H1 (cell line): ENCODE results near the gene RILP. TPM values are rescaled to one million over a fixed set of nuclear protein-coding genes. Genes with fewer than 3 reads are reported as not detected.

ENCODE experiments used
- CTCF ChIA-PET: fragments of 300-600 bp; sonication (Branson Sonifier 250); formaldehyde crosslinking; loops from one replicate; lab custom pipeline; 2021; ENCODE audit not compliant: partially characterized antibody; lab: Charles Lee
- POLR2A ChIA-PET: fragments of 300-600 bp; sonication (Branson Sonifier 250); formaldehyde crosslinking; loops from one replicate; lab custom pipeline; 2021; ENCODE audit warnings: inconsistent platforms; ENCODE audit not compliant: partially characterized antibody; lab: Charles Lee
- DNase-seq, 2 experiments: peaks; one replicate each; pipeline versions ENCODE4 v3.0.0 to v3.0.0-alpha.2; 2010 to 2022; ENCODE audit warnings: low spot score in 2 of 2, low read depth in 1 of 2, mixed read lengths in 1 of 2
- FAIRE-seq: peaks from 2 replicates; lab custom pipeline; 2011; peaks lifted over from hg19 to GRCh38; lab: Jason Lieb, UNC
- H2AFZ ChIP-seq: 2 replicates; pipeline ENCODE4 v1.8.1; 2012; ENCODE audit warnings: low read length, inconsistent platforms
- H2AK5ac ChIP-seq: 2 replicates; pipeline ENCODE4 v1.6.1; 2013; ENCODE audit warnings: low read depth, low read length
- H2BK120ac ChIP-seq: replicated peaks from 2 replicates; pipeline ENCODE3; 2013; ENCODE audit warnings: low read depth, low read length, inconsistent platforms
- H2BK12ac ChIP-seq: 2 replicates; pipeline ENCODE4 v1.6.1; 2013; ENCODE audit warnings: low read depth, low read length
- H2BK15ac ChIP-seq: 2 replicates; pipeline ENCODE4 v1.6.1; 2013; ENCODE audit warnings: low read length
- H2BK20ac ChIP-seq: 2 replicates; pipeline ENCODE4 v1.6.1; 2013; ENCODE audit warnings: low read length
- H2BK5ac ChIP-seq: 2 replicates; pipeline ENCODE4 v1.6.1; 2013; ENCODE audit warnings: low read depth, low read length
- H3K14ac ChIP-seq: 2 replicates; pipeline ENCODE4 v1.6.1; 2013; ENCODE audit warnings: inconsistent platforms; ENCODE audit not compliant: insufficient read length
- H3K18ac ChIP-seq: 2 replicates; pipeline ENCODE4 v1.6.1; 2013; ENCODE audit warnings: low read length; ENCODE audit errors: extremely low read depth
- H3K23ac ChIP-seq: 2 replicates; pipeline ENCODE4 v1.6.1; 2013; ENCODE audit warnings: inconsistent platforms; ENCODE audit not compliant: insufficient read length
- H3K23me2 ChIP-seq: 2 replicates; pipeline ENCODE4 v1.6.1; 2013; ENCODE audit warnings: low read depth, low read length
- H3K27ac ChIP-seq: 2 replicates; pipeline ENCODE4 v1.6.1; 2011; ENCODE audit warnings: low read depth, low read length, inconsistent platforms
- H3K27me3 ChIP-seq, 4 experiments: replicated peaks in 1 of 4; 1 replicate in 1 of 4; 2 replicates in 3 of 4; pipeline versions ENCODE4 v1.6.1 to v1.8.1; 2011 to 2013; ENCODE audit warnings: low read length in 3 of 4, mild to moderate bottlenecking in 3 of 4, inconsistent platforms in 2 of 4, mixed read lengths in 2 of 4, moderate library complexity in 1 of 4; ENCODE audit not compliant: control insufficient read depth in 3 of 4, insufficient read depth in 3 of 4; ENCODE audit errors: extremely low read depth in 1 of 4
- H3K36me3 ChIP-seq, 4 experiments: 2 replicates each; pipeline versions ENCODE4 v1.6.1 to v1.8.1; 2011 to 2013; ENCODE audit warnings: mild to moderate bottlenecking in 4 of 4, low read length in 3 of 4, moderate library complexity in 2 of 4, control low read depth in 1 of 4, inconsistent platforms in 1 of 4; ENCODE audit not compliant: insufficient read depth in 4 of 4, control insufficient read depth in 2 of 4
- H3K4ac ChIP-seq: replicated peaks from 2 replicates; pipeline ENCODE3; 2013; ENCODE audit warnings: low read length, low read depth, mixed read lengths, inconsistent platforms; ENCODE audit not compliant: insufficient read length
- H3K4me1 ChIP-seq, 4 experiments: replicated peaks in 1 of 4; 1 replicate in 1 of 4; 2 replicates in 3 of 4; pipeline versions ENCODE4 v1.6.1 to v1.8.1; 2011 to 2013; ENCODE audit warnings: low read length in 3 of 4, inconsistent platforms in 2 of 4, mixed read lengths in 1 of 4; ENCODE audit not compliant: insufficient read depth in 4 of 4, control insufficient read depth in 3 of 4
- H3K4me2 ChIP-seq, 2 experiments: 2 replicates each; pipeline versions ENCODE4 v1.6.1 to v1.8.1; 2011 to 2013; ENCODE audit warnings: low read depth in 2 of 2, low read length in 2 of 2, control low read depth in 1 of 2, inconsistent platforms in 1 of 2, mild to moderate bottlenecking in 1 of 2; ENCODE audit not compliant: insufficient read depth in 1 of 2
- H3K4me3 ChIP-seq, 4 experiments: fragments of 200-600, 300-600 bp in 1 of 4; sonication (generic), shearing (Covaris generic), sonication (Bioruptor Twin) in 1 of 4; 2 replicates each; pipeline versions ENCODE4 v1.5.1 to v1.8.1; 2011 to 2016; ENCODE audit warnings: low read length in 4 of 4, low read depth in 3 of 4, control low read depth in 2 of 4, inconsistent platforms in 2 of 4, mild to moderate bottlenecking in 2 of 4, mixed read lengths in 1 of 4, moderate library complexity in 1 of 4; ENCODE audit not compliant: insufficient read depth in 2 of 4; ENCODE audit errors: extremely low read depth in 1 of 4
- H3K56ac ChIP-seq: replicated peaks from 2 replicates; pipeline ENCODE3; 2013; ENCODE audit warnings: low read depth, mild to moderate bottlenecking, mixed read lengths, low read length, inconsistent platforms; ENCODE audit not compliant: insufficient read length
- H3K79me1 ChIP-seq: 2 replicates; pipeline ENCODE4 v1.6.1; 2013; ENCODE audit warnings: low read depth, low read length, control low read depth
- H3K79me2 ChIP-seq, 2 experiments: 2 replicates each; pipeline versions ENCODE4 v1.6.1 to v1.8.1; 2012 to 2013; ENCODE audit warnings: low read length in 2 of 2, mild to moderate bottlenecking in 2 of 2, inconsistent platforms in 1 of 2; ENCODE audit not compliant: insufficient read depth in 2 of 2, control insufficient read depth in 1 of 2
- H3K9ac ChIP-seq, 4 experiments: replicated peaks in 1 of 4; 1 replicate in 1 of 4; 2 replicates in 3 of 4; pipeline versions ENCODE4 v1.6.1 to v1.8.1; 2011 to 2013; ENCODE audit warnings: low read depth in 3 of 4, low read length in 3 of 4, control low read depth in 2 of 4, mild to moderate bottlenecking in 2 of 4, moderate library complexity in 2 of 4, inconsistent platforms in 1 of 4; ENCODE audit errors: extremely low read depth in 1 of 4
- H3K9me3 ChIP-seq, 2 experiments: 2 replicates each; pipeline versions ENCODE4 v1.6.1 to v1.8.1; 2012 to 2013; ENCODE audit warnings: mild to moderate bottlenecking in 2 of 2, moderate library complexity in 2 of 2, control low read depth in 1 of 2, inconsistent platforms in 1 of 2, low read depth in 1 of 2, low read length in 1 of 2, mixed read lengths in 1 of 2; ENCODE audit not compliant: insufficient read depth in 2 of 2
- H4K20me1 ChIP-seq, 2 experiments: replicated peaks in 1 of 2; 2 replicates each; pipeline versions ENCODE3 to v1.8.1; 2011 to 2013; ENCODE audit warnings: inconsistent platforms in 2 of 2, low read length in 2 of 2, mild to moderate bottlenecking in 1 of 2; ENCODE audit not compliant: insufficient read depth in 2 of 2, control insufficient read depth in 1 of 2
- H4K5ac ChIP-seq: 2 replicates; pipeline ENCODE4 v1.6.1; 2013; ENCODE audit warnings: low read length, low read depth, mixed read lengths, inconsistent platforms; ENCODE audit not compliant: insufficient read length
- H4K8ac ChIP-seq: 2 replicates; pipeline ENCODE4 v1.8.0; 2013; ENCODE audit warnings: mild to moderate bottlenecking, moderate library complexity, low read length, inconsistent platforms; ENCODE audit not compliant: insufficient read depth; ENCODE audit errors: extremely low read depth
- H4K91ac ChIP-seq: replicated peaks from 2 replicates; pipeline ENCODE3; 2013; ENCODE audit warnings: low read length, mixed read lengths, inconsistent platforms; ENCODE audit not compliant: insufficient read length
- CEBPB ChIP-seq: IDR thresholded peaks from 2 replicates; pipeline ENCODE4 v1.6.1; 2012; ENCODE audit warnings: low read depth, low read length
- FOSL1 ChIP-seq: IDR thresholded peaks from 2 replicates; pipeline ENCODE4 v1.6.1; 2011; ENCODE audit warnings: mild to moderate bottlenecking, low read depth, low read length, moderate library complexity; ENCODE audit not compliant: insufficient read depth
- KDM1A ChIP-seq: fragments of 200-600, 300-600 bp; sonication (generic); IDR thresholded peaks from 2 replicates; pipeline ENCODE4 v1.7.1; 2016; ENCODE audit warnings: mild to moderate bottlenecking, low read length, borderline replicate concordance
- MAFK ChIP-seq: IDR thresholded peaks from 2 replicates; pipeline ENCODE4 v1.6.1; 2012; ENCODE audit warnings: low read depth, mild to moderate bottlenecking, improper control_type of control experiment, low read length
- NRF1 ChIP-seq: IDR thresholded peaks from 2 replicates; pipeline ENCODE4 v1.6.1; 2011; ENCODE audit warnings: mild to moderate bottlenecking, low read depth, low read length, improper control_type of control experiment
- RFX5 ChIP-seq: IDR thresholded peaks from 2 replicates; pipeline ENCODE4 v1.6.1; 2011; ENCODE audit warnings: low read depth, low read length, improper control_type of control experiment, borderline replicate concordance
- SP2 ChIP-seq: IDR thresholded peaks from 2 replicates; pipeline ENCODE4 v1.6.1; 2012; ENCODE audit warnings: mild to moderate bottlenecking, low read length, inconsistent platforms
- SRF ChIP-seq: IDR thresholded peaks from 2 replicates; pipeline ENCODE4 v1.6.1; 2011; ENCODE audit warnings: mild to moderate bottlenecking, low read depth, low read length, moderate library complexity
- TAF1 ChIP-seq: IDR thresholded peaks from 2 replicates; pipeline ENCODE4 v1.6.1; 2011; ENCODE audit warnings: mild to moderate bottlenecking, low read depth, low read length
- TEAD4 ChIP-seq: IDR thresholded peaks from 2 replicates; pipeline ENCODE4 v1.6.1; 2012; ENCODE audit warnings: low read depth, low read length, inconsistent platforms, mixed read lengths
- USF2 ChIP-seq: IDR thresholded peaks from 2 replicates; pipeline ENCODE4 v1.6.1; 2011; ENCODE audit warnings: low read length, improper control_type of control experiment
- WGBS, 2 experiments: shearing (Covaris generic) in 1 of 2; methylation state at CpG; one replicate each; pipeline versions ENCODE4 v1.1.6 to v1.1.7; 2013 to 2015; ENCODE audit warnings: low lambda C conversion rate in 2 of 2, mixed read lengths in 2 of 2, inconsistent platforms in 1 of 2, low coverage in 1 of 2, missing lambda C conversion rate in 1 of 2; ENCODE audit not compliant: insufficient replicate concordance in 2 of 2, insufficient coverage in 1 of 2, insufficient read length in 1 of 2; ENCODE audit errors: extremely low coverage in 1 of 2, missing lambda C conversion rate in 1 of 2; 5-methylcytosine and 5-hydroxymethylcytosine counted together
- polyA plus RNA-seq, 7 experiments: library from polyadenylated mRNA; depleted of rRNA in 3 of 7; stranded (reverse) in 5 of 7; unstranded in 2 of 7; fragments of >200 nt in 5 of 7; fragments of 200-250 nt in 2 of 7; gene quantifications; 1 replicate in 5 of 7; 2 replicates in 1 of 7; 4 replicates in 1 of 7; pipeline versions ENCODE4 v1.2.1 to v1.2.3, GENCODE V29; 2011 to 2013; ENCODE audit warnings: missing spikeins in 2 of 7, mixed read lengths in 2 of 7
- total RNA-seq: library from RNA; stranded (reverse); fragmentation: NEBNext Ultra II Directional; extraction: Animal tissue kit (Norgen Biotek cat#: 25700); gene quantifications from 2 replicates; pipeline ENCODE4 v1.2.1, GENCODE V29; 2021

The RILP gene
- total and polyA plus RNA-seq, 2 of the 8 experiments (the other 6 are each of a cell fraction or from before 2014, with no cell fraction given), result 6.8 to 7.2 TPM

- 91% methylated on average over 7 of the region's 7 CpGs; no CpG with 5 or more reads in 1 of the 2 experiments for WGBS, 2 experiments
- no peak overlapping the region for H4K8ac ChIP-seq
These were observed 41.0 kb downstream of the RILP start for GRCh38 chr17:1608676-1609075.

More at GRCh38 chr17:1608676-1609075, 41.0 kb downstream of the RILP start:
- ChIA-PET POLR2A (no interaction called here), CTCF (interaction anchor here (1.6 to 3.5 kb wide), 4 partner anchors 8 to 35 kb away, joined by 4 to 12 read pairs (median 8); no protein-coding TSS in a partner anchor)
- H2BK20ac ChIP-seq, result no peak overlapping the region
- H3K56ac ChIP-seq, result no peak overlapping the region
- FAIRE-seq (no peak), DNase-seq (no peak)
- H2BK120ac ChIP-seq, result no peak overlapping the region
- no peak overlapping the region for H2BK5ac ChIP-seq
- no peaks in the 10 kb centered on the region for H3K79me2 ChIP-seq
- H3K18ac ChIP-seq, result no peak overlapping the region
- H3K23me2 ChIP-seq, result no peaks in the 10 kb centered on the region
- no peak overlapping the region for H2BK12ac ChIP-seq
- peaks cover 0 to 14% (median 11%) of the 10 kb centered on the region in 4 experiments; a peak in 6 of 7 replicates for H3K4me1 ChIP-seq
- no peak overlapping the region for H2AFZ ChIP-seq
- no peaks in the 10 kb centered on the region for H3K27me3 ChIP-seq
- no peak overlapping the region for H2BK15ac ChIP-seq
- no peak overlapping the region for H2AK5ac ChIP-seq
- H3K9me3 ChIP-seq, result no peaks in the 10 kb centered on the region
- H3K4me3 ChIP-seq, result no peak overlapping the region
- H3K9ac ChIP-seq, result no peak overlapping the region
- no peak for TF ChIP-seq TEAD4
- no peak for TF ChIP-seq SP2
- no peak for TF ChIP-seq USF2
- no peak for TF ChIP-seq CEBPB
- TF ChIP-seq RFX5, result no peak
- TF ChIP-seq SRF, result no peak
- TF ChIP-seq KDM1A, result no peak
- no peak for TF ChIP-seq FOSL1
- no peak for TF ChIP-seq NRF1
- TF ChIP-seq MAFK, result no peak
- TF ChIP-seq TAF1, result no peak
- H4K91ac ChIP-seq, result no peak overlapping the region
- H3K79me1 ChIP-seq, result no peaks in the 10 kb centered on the region
- no peak overlapping the region for H3K23ac ChIP-seq
- no peaks in the 10 kb centered on the region for H4K20me1 ChIP-seq
- H3K14ac ChIP-seq, result no peak overlapping the region
- H3K36me3 ChIP-seq, result no peaks in the 10 kb centered on the region
- no peak overlapping the region for H3K4me2 ChIP-seq
- no peak overlapping the region for H4K5ac ChIP-seq
- H3K27ac ChIP-seq, result no peak overlapping the region
- H3K4ac ChIP-seq, result no peak overlapping the region
